Neuronal stem cell (in vitro differentiated cells): ENCODE results near the gene GJA3.

ENCODE experiments used
- DNase-seq: peaks from one replicate; pipeline ENCODE4 v3.0.0-alpha.2; 2013; ENCODE audit warnings: low spot score
- H2AFZ ChIP-seq: one replicate; pipeline ENCODE4 v1.6.1; 2013; ENCODE audit warnings: mild to moderate bottlenecking, low read length, inconsistent platforms
- H2AK5ac ChIP-seq: 2 replicates; pipeline ENCODE4 v1.6.1; 2013; ENCODE audit warnings: low read depth, mild to moderate bottlenecking, inconsistent platforms, low read length, moderate library complexity, mixed read lengths
- H2BK120ac ChIP-seq: 2 replicates; pipeline ENCODE4 v1.6.1; 2013; ENCODE audit warnings: low read depth, mild to moderate bottlenecking, inconsistent platforms, low read length, moderate library complexity, mixed read lengths
- H2BK12ac ChIP-seq: one replicate; pipeline ENCODE4 v1.6.1; 2013; ENCODE audit warnings: low read length, inconsistent platforms
- H2BK15ac ChIP-seq: 2 replicates; pipeline ENCODE4 v1.6.1; 2013; ENCODE audit warnings: mild to moderate bottlenecking, low read length, inconsistent platforms, mixed read lengths
- H2BK5ac ChIP-seq: one replicate; pipeline ENCODE4 v1.6.1; 2013; ENCODE audit warnings: inconsistent platforms, mild to moderate bottlenecking, low read length, moderate library complexity
- H3K14ac ChIP-seq: one replicate; pipeline ENCODE4 v1.6.1; 2013; ENCODE audit warnings: low read length, inconsistent platforms
- H3K18ac ChIP-seq: 2 replicates; pipeline ENCODE4 v1.6.1; 2013; ENCODE audit warnings: low read length, inconsistent platforms
- H3K23ac ChIP-seq: 2 replicates; pipeline ENCODE4 v1.6.1; 2013; ENCODE audit warnings: low read depth, mild to moderate bottlenecking, mixed read lengths, low read length, inconsistent platforms; ENCODE audit not compliant: poor library complexity
- H3K27ac ChIP-seq: replicated peaks from 3 replicates; pipeline ENCODE4 v1.5.1; 2013; ENCODE audit warnings: low read length, inconsistent platforms
- H3K27me3 ChIP-seq, 3 experiments: 2 replicates each; pipeline ENCODE4 v1.6.1; 2013; ENCODE audit warnings: low read length in 3 of 3, mild to moderate bottlenecking in 2 of 3, inconsistent platforms in 1 of 3, low read depth in 1 of 3, mixed read lengths in 1 of 3, moderate library complexity in 1 of 3; ENCODE audit not compliant: control insufficient read depth in 3 of 3, insufficient read depth in 3 of 3
- H3K36me3 ChIP-seq, 2 donors: replicated peaks in 1 of 2; 2 replicates each; pipeline ENCODE4 v1.6.1; 2013; ENCODE audit warnings: low read length in 2 of 2; ENCODE audit not compliant: control insufficient read depth in 2 of 2, insufficient read depth in 2 of 2
- H3K4ac ChIP-seq: 2 replicates; pipeline ENCODE4 v1.6.1; 2013; ENCODE audit warnings: inconsistent platforms, mild to moderate bottlenecking, low read length, moderate library complexity
- H3K4me1 ChIP-seq, 2 donors: 1 replicate in 1 of 2; 2 replicates in 1 of 2; pipeline ENCODE4 v1.6.1; 2013; ENCODE audit warnings: low read length in 2 of 2, low read depth in 1 of 2; ENCODE audit not compliant: control insufficient read depth in 2 of 2, insufficient read depth in 1 of 2
- H3K4me2 ChIP-seq: one replicate; pipeline ENCODE4 v1.6.1; 2013; ENCODE audit warnings: mild to moderate bottlenecking, low read length, inconsistent platforms; ENCODE audit not compliant: insufficient read depth, poor library complexity, severe bottlenecking
- H3K4me3 ChIP-seq, 2 donors: 2 replicates each; pipeline ENCODE4 v1.5.1; 2013; ENCODE audit warnings: low read length in 2 of 2, mild to moderate bottlenecking in 2 of 2, inconsistent platforms in 1 of 2, moderate library complexity in 1 of 2
- H3K79me1 ChIP-seq: one replicate; pipeline ENCODE4 v1.6.1; 2013; ENCODE audit warnings: low read depth, mild to moderate bottlenecking, inconsistent platforms, low read length, moderate library complexity
- H3K9ac ChIP-seq: one replicate; pipeline ENCODE4 v1.6.1; 2013; ENCODE audit warnings: mild to moderate bottlenecking, low read depth, low read length, inconsistent platforms; ENCODE audit not compliant: poor library complexity
- H3K9me3 ChIP-seq, 2 donors: replicated peaks in 1 of 2; 2 replicates each; pipeline versions ENCODE3 to v1.6.1; 2013; ENCODE audit warnings: low read length in 2 of 2, mild to moderate bottlenecking in 2 of 2, inconsistent platforms in 1 of 2, low read depth in 1 of 2, mixed read lengths in 1 of 2, moderate library complexity in 1 of 2; ENCODE audit not compliant: control insufficient read depth in 2 of 2, insufficient read depth in 1 of 2
- H4K8ac ChIP-seq: one replicate; pipeline ENCODE4 v1.6.1; 2013; ENCODE audit warnings: low read depth, mild to moderate bottlenecking, inconsistent platforms, low read length, moderate library complexity
- H4K91ac ChIP-seq: one replicate; pipeline ENCODE4 v1.6.1; 2013; ENCODE audit warnings: low read length, low read depth, mild to moderate bottlenecking, inconsistent platforms; ENCODE audit not compliant: poor library complexity
- WGBS, 2 donors: extraction: QIAGEN DNeasy Blood & Tissue Kit; methylation state at CpG; one replicate each; pipeline ENCODE4 v1.1.7; 2013; ENCODE audit warnings: missing lambda C conversion rate in 2 of 2, mixed read lengths in 1 of 2; ENCODE audit not compliant: insufficient read length in 2 of 2, insufficient replicate concordance in 1 of 2; ENCODE audit errors: extremely low coverage in 2 of 2; 5-methylcytosine and 5-hydroxymethylcytosine counted together

GJA3 gene

DNA sequence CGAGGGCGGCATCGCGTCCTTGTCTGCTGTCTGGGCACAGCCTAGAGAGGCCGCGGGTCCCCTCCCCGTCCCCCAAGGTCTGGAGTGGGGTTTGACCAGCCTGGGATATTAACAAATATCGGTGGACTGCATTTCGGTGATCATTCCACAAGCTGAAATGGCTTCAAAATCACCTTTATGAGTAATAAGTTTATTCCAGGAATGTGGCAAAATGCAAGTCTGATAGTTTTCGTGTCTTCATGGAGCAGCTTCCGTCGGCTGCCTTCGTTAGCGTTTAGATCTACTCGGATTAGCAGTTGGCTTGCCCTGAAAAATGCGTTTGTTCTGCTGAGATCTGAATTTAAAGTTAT, 1.1 kb upstream of the GJA3 start:
- Histone ChIP-seq H3K14ac (no peak overlapping the region), H3K23ac (no peak overlapping the region), H3K9me3 (peaks cover 0 to 1% of the 10 kb centered on the region in 2 donors), H2AK5ac (no peak overlapping the region), H3K9ac (no peak overlapping the region), H2BK120ac (no peak overlapping the region), H2AFZ (peak overlapping the region; percentile 89), H2BK15ac (no peak overlapping the region), H3K79me1 (no peaks in the 10 kb centered on the region), H3K36me3 (no peaks in the 10 kb centered on the region), H4K8ac (no peak overlapping the region), H3K4me1 (peaks cover 0 to 2% of the 10 kb centered on the region in 2 donors), H2BK5ac (no peak overlapping the region), H4K91ac (no peak overlapping the region), H2BK12ac (no peak overlapping the region), H3K4me3 (no peak overlapping the region), H3K4ac (no peak overlapping the region), H3K4me2 (no peak overlapping the region), H3K27me3 (peaks cover 8 to 86% (median 39%) of the 10 kb centered on the region in 3 experiments), H3K18ac (no peak overlapping the region), H3K27ac (no peak overlapping the region)
- DNase-seq, result no peak
- no CpG with 5 or more reads among the region's 16 CpGs for WGBS, 2 donors

DNA sequence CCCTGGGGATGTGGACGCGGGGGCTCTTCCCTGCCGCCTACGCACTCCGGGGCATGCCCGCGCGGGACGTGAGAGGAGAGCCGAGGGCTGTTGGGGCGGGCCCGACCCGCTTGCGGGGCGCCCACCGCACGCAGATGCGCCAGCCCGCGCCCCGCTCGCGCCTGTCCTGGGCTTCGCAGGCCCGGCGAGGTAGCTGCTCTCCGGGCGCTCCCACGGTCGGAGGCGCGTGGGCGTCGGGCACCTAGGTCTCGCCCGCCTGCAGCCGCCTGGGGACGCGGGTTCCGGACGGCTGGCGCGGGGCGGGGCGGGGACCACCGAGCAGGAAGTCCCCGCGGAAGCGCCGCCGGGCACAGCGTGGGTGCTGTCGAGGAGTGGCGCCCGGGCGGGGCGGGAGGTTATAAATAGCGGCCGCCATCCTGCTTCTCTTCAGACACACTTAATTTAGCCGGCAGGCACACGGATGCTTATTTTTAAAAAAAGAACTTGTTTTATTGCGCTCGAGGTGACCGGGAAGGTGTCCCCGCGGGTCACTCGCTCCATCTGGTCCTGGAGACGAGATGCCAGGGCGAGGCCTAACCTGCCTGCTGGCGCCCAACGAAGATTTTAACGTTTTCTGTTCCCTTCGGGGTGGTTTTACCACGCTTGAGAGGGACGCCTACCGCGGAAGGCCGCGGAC, 561 bp upstream of the GJA3 start:
- Histone ChIP-seq H3K14ac (no peak overlapping the region), H3K79me1 (no peaks in the 10 kb centered on the region), H3K23ac (peak overlapping the region; percentile 73), H2AK5ac (no peak overlapping the region), H3K4me2 (peak overlapping the region; percentile 96), H3K36me3 (no peaks in the 10 kb centered on the region), H3K9ac (no peak overlapping the region), H2BK120ac (no peak overlapping the region), H2BK5ac (no peak overlapping the region), H2AFZ (peak overlapping the region; percentile 89), H3K9me3 (peaks cover 0 to 1% of the 10 kb centered on the region in 2 donors), H2BK12ac (no peak overlapping the region), H3K18ac (peak overlapping the region; percentile 71), H3K27me3 (peaks cover 8 to 85% (median 39%) of the 10 kb centered on the region in 3 experiments), H3K27ac (no peak overlapping the region), H4K91ac (no peak overlapping the region), H3K4ac (no peak overlapping the region), H3K4me1 (peaks cover 0 to 2% of the 10 kb centered on the region in 2 donors), H3K4me3 (peak overlapping the region; percentile 34 to 82), H4K8ac (no peak overlapping the region), H2BK15ac (no peak overlapping the region)
- no peak for DNase-seq
- whole genome bisulfite sequencing, 2 donors, result no CpG with 5 or more reads among the region's 79 CpGs

DNA sequence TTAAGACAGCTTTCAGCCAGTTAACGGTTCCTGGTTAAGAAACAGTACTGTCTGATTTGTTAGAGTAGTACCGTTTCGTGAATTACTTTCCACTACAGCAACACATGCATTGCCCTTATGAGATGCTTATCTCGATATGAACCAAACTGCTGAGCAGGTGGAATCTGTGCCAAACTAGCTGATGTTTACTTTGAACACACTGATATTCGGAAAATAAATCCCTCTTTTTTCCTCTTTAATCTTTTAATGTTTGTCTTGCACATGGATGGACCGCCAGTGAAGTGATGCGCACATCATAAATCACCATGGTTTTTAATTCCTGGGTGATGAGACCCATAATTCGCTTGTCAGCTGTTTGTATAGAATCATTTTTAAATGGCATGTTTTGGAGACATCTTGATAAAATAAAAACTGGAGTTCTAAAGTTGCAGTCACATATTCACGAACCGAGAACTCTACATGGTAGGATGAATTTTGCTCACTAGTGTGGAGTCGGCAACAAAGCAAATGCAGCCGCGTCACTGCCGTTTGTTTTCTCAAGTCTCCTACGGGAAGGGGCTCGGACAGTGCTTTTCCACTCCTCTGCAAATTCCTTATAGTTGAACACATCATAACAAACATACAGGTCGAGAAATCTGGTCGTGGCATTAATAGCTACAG, 1.1 kb downstream of the GJA3 start:
- no peaks in the 10 kb centered on the region for H3K36me3 ChIP-seq
- H3K4me2 ChIP-seq, result peak overlapping the region; percentile 35
- DNase-seq, result no peak
- H3K18ac ChIP-seq, result no peak overlapping the region
- no peak overlapping the region for H2BK120ac ChIP-seq
- H2BK12ac ChIP-seq, result no peak overlapping the region
- no peak overlapping the region for H3K4ac ChIP-seq
- peak overlapping the region; percentile 89 for H2AFZ ChIP-seq
- no peak overlapping the region for H3K23ac ChIP-seq
- H3K9ac ChIP-seq, result no peak overlapping the region
- no CpG with 5 or more reads among the region's 18 CpGs for WGBS, 2 donors
- H4K91ac ChIP-seq, result no peak overlapping the region
- no peak overlapping the region for H2BK5ac ChIP-seq
- no peak overlapping the region for H2AK5ac ChIP-seq
- H3K27ac ChIP-seq, result no peak overlapping the region
- peaks cover 8 to 76% (median 39%) of the 10 kb centered on the region in 3 experiments for H3K27me3 ChIP-seq
- no peaks in the 10 kb centered on the region for H3K79me1 ChIP-seq
- H2BK15ac ChIP-seq, result no peak overlapping the region
- H3K4me3 ChIP-seq, result no peak overlapping the region
- H4K8ac ChIP-seq, result no peak overlapping the region
- peaks cover 0 to 2% of the 10 kb centered on the region in 2 donors for H3K4me1 ChIP-seq
- H3K14ac ChIP-seq, result no peak overlapping the region
- peaks cover 0 to 1% of the 10 kb centered on the region in 2 donors for H3K9me3 ChIP-seq

DNA sequence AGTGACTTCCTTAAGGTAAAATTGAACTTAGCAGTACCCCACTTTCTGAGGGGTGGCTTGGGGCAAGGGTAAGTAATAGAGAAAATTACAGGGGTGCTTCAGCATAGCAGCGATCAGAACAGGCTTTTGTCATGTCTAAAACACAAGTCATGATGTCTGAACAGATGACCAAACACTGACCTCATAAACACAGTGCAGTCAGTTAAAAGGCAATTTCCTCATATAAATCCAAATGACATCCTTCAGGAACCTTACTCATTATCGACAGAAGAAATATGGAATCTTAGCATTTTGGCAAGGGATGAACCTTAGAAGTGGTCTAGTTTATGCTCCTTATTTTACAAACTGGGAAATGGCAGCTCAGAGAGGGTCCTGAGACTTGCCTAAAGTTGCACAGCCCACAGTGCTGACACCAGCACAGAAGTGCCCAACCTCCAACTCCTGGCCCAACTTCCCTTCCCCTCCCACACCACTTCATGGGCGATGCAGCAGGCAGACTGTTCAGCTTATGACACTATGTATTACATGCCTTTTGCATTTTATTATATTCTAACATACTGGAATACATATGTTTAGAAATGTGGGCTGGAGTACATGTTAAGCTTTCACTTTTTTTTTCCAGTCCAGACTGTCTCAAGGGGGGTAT, 3.6 kb downstream of the GJA3 start:
- peaks cover 8 to 60% (median 35%) of the 10 kb centered on the region in 3 experiments for H3K27me3 ChIP-seq
- H2BK120ac ChIP-seq, result no peak overlapping the region
- no peaks in the 10 kb centered on the region for H3K36me3 ChIP-seq
- no peak overlapping the region for H4K8ac ChIP-seq
- H3K79me1 ChIP-seq, result no peaks in the 10 kb centered on the region
- no peak overlapping the region for H3K4ac ChIP-seq
- peaks cover 0 to 1% of the 10 kb centered on the region in 2 donors for H3K9me3 ChIP-seq
- no peak overlapping the region for H3K4me2 ChIP-seq
- no peak overlapping the region for H3K27ac ChIP-seq
- H3K4me3 ChIP-seq, result no peak overlapping the region
- H2BK5ac ChIP-seq, result no peak overlapping the region
- no peak overlapping the region for H2AFZ ChIP-seq
- H3K4me1 ChIP-seq, result peaks cover 0 to 2% of the 10 kb centered on the region in 2 donors
- H2AK5ac ChIP-seq, result no peak overlapping the region
- DNase-seq, result no peak
- no CpG with 5 or more reads among the region's 3 CpGs for WGBS, 2 donors
- no peak overlapping the region for H3K14ac ChIP-seq
- H3K18ac ChIP-seq, result no peak overlapping the region
- no peak overlapping the region for H2BK12ac ChIP-seq
- no peak overlapping the region for H3K23ac ChIP-seq
- no peak overlapping the region for H2BK15ac ChIP-seq
- no peak overlapping the region for H4K91ac ChIP-seq
- no peak overlapping the region for H3K9ac ChIP-seq
